Ovary (tissue), 9 donors: ENCODE data around the gene POLR3K. TPM values are rescaled to one million over a fixed set of nuclear protein-coding genes. Genes with fewer than 3 reads are reported as not detected.
A peak's percentile ranks its signal among the peaks of the same experiment; 100 is the strongest.

Experiments used
- DNase-seq, 5 donors: peaks; one replicate each; pipeline ENCODE4 v3.0.0-alpha.2; 2019 to 2020
- H3K27ac ChIP-seq, 2 donors: fragments of 200-600 bp; one replicate each; pipeline versions ENCODE4 v1.5.1 to v1.8.0; 2019 to 2022
- H3K27me3 ChIP-seq: fragments of 200-600 bp; one replicate; pipeline ENCODE4 v1.8.0; 2022
- H3K36me3 ChIP-seq: fragments of 200-600 bp; sonication (generic); one replicate; pipeline ENCODE4 v1.5.1; 2019
- H3K4me1 ChIP-seq: one replicate; pipeline ENCODE4 v1.8.1; 2013; ENCODE audit warnings: mild to moderate bottlenecking, moderate library complexity; ENCODE audit not compliant: insufficient read depth
- H3K4me3 ChIP-seq: fragments of 200-600 bp; sonication (generic); one replicate; pipeline ENCODE4 v1.5.1; 2017
- H3K9me3 ChIP-seq, 2 donors: fragments of 200-600 bp in 1 of 2; sonication (generic) in 1 of 2; one replicate each; pipeline versions ENCODE4 v1.5.1 to v1.8.1; 2013 to 2019; ENCODE audit warnings: mild to moderate bottlenecking in 1 of 2, moderate library complexity in 1 of 2
- EP300 ChIP-seq: sonication (generic); formaldehyde crosslinking; IDR thresholded peaks from one replicate; pipeline ENCODE4 v1.6.1; 2017; ENCODE audit warnings: antibody characterized with exemption
- POLR2A ChIP-seq: fragments of 450-650 bp; IDR thresholded peaks from one replicate; pipeline ENCODE4 v1.6.1; 2017; ENCODE audit warnings: antibody characterized with exemption, mild to moderate bottlenecking, moderate library complexity
- WGBS, 3 donors: extraction: QIAGEN DNeasy Blood & Tissue Kit in 1 of 3; methylation state at CpG; one replicate each; pipeline versions ENCODE4 v1.1.5 to v1.1.7; 2013 to 2017; 5-methylcytosine and 5-hydroxymethylcytosine counted together
- intact Hi-C, 4 donors: fragments of 100-400 bp; cut with DNase I; formaldehyde crosslinking; loops; one replicate each; pipeline versions ENCODE4 v1.11.0 to v1.15.1; 2022 to 2023
- polyA plus RNA-seq, 2 donors: library from polyadenylated mRNA; stranded (reverse); fragments of 200-250 nt in 1 of 2; fragments of 350-450 nt in 1 of 2; fragmentation: Illumina TruSeq in 1 of 2; extraction: RNeasy Lipid Tissue Mini Kit (QIAGEN cat#74804) in 1 of 2; gene quantifications; one replicate each; pipeline ENCODE4 v1.2.3, GENCODE V29; 2013 to 2014
- total RNA-seq, 7 donors: library from RNA; depleted of rRNA in 2 of 7; stranded (reverse); fragments of >200 nt in 2 of 7; fragmentation: NEBNext Ultra II Directional in 3 of 7; extraction: Animal tissue kit (Norgen Biotek cat#: 25700) in 3 of 7; gene quantifications; one replicate each; pipeline versions ENCODE4 v1.1.0 to v1.2.4, GENCODE V29; 2016 to 2023
- TF ChIP-seq, protein P1 (sequence below), 3 donors: fragments of 450-650 bp in 2 of 3; fragments of 200-600 bp in 1 of 3; IDR thresholded peaks; one replicate each; pipeline versions ENCODE4 v1.5.1 to v1.8.0; 2016 to 2022; ENCODE audit warnings: antibody characterized with exemption in 3 of 3, mild to moderate bottlenecking in 1 of 3
- donor health status: DM: no; HTN: no; CAD: no; lungs with moderate emphysema.
- donor health status: DM: no; HTN: no; CAD: no.
- donor health status: Bipolar disorder and iron deficiency.
- donor health status: DM: yes; HTN: yes; CAD: no.
- donor health status: DM: no; HTN: no; CAD: no.
- donor health status: DM: yes; HTN: yes; CAD: no.

The POLR3K gene
- total and polyA plus RNA-seq, 9 donors = 3.7 to 11.9 (median 9.9) TPM

- intact Hi-C loops = no loop called here
- no peaks in the 10 kb centered on the region for H3K36me3 ChIP-seq
These were observed 23.3 kb upstream of the POLR3K start for GRCh38 chr16:76535-77272.

DNA sequence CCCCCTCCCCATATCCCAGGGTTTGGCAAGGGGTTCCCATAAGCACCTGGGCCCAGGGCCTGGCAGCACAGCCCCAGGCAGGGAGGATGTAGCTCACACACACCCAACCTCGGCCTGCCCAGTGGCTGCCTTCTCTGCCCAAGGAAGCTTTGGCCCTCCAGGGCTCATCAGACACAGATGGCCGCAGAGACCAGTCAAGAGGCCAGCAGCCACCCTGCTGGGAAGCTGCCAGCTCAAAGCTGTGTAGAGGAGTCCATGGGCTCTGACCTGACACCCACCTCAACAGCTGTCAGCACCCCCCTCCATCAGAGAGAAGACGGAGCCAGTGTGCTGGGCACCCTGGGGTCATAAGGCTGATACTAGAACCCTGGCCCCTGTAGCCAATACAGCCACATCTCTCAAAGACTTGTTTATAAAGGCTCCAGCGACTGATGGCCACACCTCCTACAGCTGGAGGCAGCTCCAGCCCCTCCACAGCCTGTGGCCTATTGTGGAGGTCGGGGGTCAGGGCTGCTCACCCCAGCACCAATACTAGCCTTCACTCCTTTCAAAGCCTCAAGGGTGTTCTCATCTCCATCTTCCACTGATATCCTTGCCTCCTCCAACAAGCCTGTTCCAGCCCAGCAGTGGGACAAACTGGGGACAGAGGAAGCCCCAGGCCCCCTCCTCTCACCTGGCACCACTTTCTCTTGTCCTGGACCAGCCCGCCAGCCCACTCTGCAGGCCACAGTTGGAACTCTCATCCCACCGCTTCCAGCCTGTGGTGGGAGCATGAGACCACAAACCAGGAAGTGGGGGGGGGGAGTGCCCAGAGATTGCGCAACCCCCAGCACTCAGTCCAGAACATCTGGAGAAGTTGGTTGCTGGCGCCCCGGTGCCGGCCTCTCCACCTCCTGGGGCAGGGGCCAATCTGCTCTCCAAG lies 22.4 kb upstream of the POLR3K start:
- no peaks in the 10 kb centered on the region for H3K27me3 ChIP-seq
- H3K36me3 ChIP-seq = no peaks in the 10 kb centered on the region
- H3K9me3 ChIP-seq = no peaks in the 10 kb centered on the region
- WGBS, 3 donors = 8 to 15% (median 8%) methylated on average over 9 to 11 of the region's 11 CpGs
- H3K4me3 ChIP-seq = no peak overlapping the region
- peak; percentile 89 to 94 (median 91) for DNase-seq
- TF ChIP-seq EP300 (no peak), POLR2A (no peak)
- TF ChIP-seq, protein P1, sequence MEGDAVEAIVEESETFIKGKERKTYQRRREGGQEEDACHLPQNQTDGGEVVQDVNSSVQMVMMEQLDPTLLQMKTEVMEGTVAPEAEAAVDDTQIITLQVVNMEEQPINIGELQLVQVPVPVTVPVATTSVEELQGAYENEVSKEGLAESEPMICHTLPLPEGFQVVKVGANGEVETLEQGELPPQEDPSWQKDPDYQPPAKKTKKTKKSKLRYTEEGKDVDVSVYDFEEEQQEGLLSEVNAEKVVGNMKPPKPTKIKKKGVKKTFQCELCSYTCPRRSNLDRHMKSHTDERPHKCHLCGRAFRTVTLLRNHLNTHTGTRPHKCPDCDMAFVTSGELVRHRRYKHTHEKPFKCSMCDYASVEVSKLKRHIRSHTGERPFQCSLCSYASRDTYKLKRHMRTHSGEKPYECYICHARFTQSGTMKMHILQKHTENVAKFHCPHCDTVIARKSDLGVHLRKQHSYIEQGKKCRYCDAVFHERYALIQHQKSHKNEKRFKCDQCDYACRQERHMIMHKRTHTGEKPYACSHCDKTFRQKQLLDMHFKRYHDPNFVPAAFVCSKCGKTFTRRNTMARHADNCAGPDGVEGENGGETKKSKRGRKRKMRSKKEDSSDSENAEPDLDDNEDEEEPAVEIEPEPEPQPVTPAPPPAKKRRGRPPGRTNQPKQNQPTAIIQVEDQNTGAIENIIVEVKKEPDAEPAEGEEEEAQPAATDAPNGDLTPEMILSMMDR (IDR thresholded peaks at IDR 0.05) = peak in 2 of 3 donors; percentile 45 to 50
- intact Hi-C loops = no loop called here
- peaks cover 46% of the 10 kb centered on the region for H3K4me1 ChIP-seq
- peak overlapping the region; percentile 74 to 97 for H3K27ac ChIP-seq

More at GRCh38 chr16:76535-77272, 23.3 kb upstream of the POLR3K start:
- Histone ChIP-seq H3K4me1 (peaks cover 42% of the 10 kb centered on the region), H3K27me3 (no peaks in the 10 kb centered on the region), H3K4me3 (peak overlapping the region; percentile 49), H3K27ac (peak overlapping the region; percentile 87 to 97), H3K9me3 (no peaks in the 10 kb centered on the region)
- TF ChIP-seq EP300 = no peak
- TF ChIP-seq POLR2A = peak; percentile 22
- 11 to 18% (median 16%) methylated on average over 13 of the region's 13 CpGs for WGBS, 3 donors
- DNase-seq = peak; percentile 85 to 90 (median 86)

DNA sequence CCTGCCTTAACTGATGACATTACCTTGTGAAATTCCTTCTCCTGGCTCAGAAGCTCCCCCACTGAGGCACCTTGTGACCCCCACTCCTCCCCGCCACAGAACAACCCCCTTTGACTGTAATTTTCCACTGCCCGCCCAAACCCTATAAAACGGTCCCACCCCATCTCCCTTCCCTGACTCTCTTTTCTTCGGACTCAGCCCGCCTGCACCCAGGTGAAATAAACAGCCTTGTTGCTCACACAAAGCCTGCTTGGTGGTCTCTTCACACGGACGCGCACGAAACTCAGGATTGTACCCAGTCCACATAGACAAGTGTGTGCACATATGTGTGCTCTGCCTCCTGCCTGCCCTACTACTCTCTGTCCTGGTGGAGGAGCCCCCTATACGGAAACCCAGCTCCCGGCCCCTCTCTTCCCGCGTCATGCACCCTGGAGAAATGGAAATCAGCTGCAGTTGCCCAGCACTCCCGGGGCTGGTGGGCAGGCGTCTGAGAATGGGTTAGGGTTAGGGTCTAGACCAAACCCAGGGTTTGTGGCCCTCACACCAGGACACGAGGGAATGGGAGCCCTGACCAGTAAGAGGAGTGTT lies 21.4 kb upstream of the POLR3K start:
- intact Hi-C loops = no loop called here
- Histone ChIP-seq H3K36me3 (no peaks in the 10 kb centered on the region), H3K27ac (peak overlapping the region; percentile 74 to 97), H3K27me3 (no peaks in the 10 kb centered on the region), H3K4me3 (no peak overlapping the region), H3K4me1 (peaks cover 45% of the 10 kb centered on the region), H3K9me3 (no peaks in the 10 kb centered on the region)
- TF ChIP-seq POLR2A (no peak), EP300 (no peak)
- TF ChIP-seq, protein P1 (IDR thresholded peaks at IDR 0.05) = no peak
- no peak for DNase-seq
- 81 to 84% (median 83%) methylated on average over 16 of the region's 16 CpGs for WGBS, 3 donors

GRCh38 chr16:74051-74746 lies 20.8 kb upstream of the POLR3K start:
- Histone ChIP-seq H3K36me3 (no peaks in the 10 kb centered on the region), H3K27ac (peak overlapping the region in 1 of 2 donors; percentile 97), H3K4me1 (peaks cover 44% of the 10 kb centered on the region), H3K9me3 (no peaks in the 10 kb centered on the region), H3K27me3 (no peaks in the 10 kb centered on the region), H3K4me3 (no peak overlapping the region)
- WGBS, 3 donors = 71 to 83% (median 81%) methylated on average over 12 of the region's 12 CpGs
- TF ChIP-seq POLR2A = no peak
- no peak for TF ChIP-seq EP300
- TF ChIP-seq, protein P1 (IDR thresholded peaks at IDR 0.05) = no peak
- no peak for DNase-seq
- intact Hi-C loops = no loop called here
